ENCODE results near the gene PSD2. TPM values are rescaled to one million over a fixed set of nuclear protein-coding genes. Genes with fewer than 3 reads are reported as not detected.
A peak's percentile ranks its signal among the peaks of the same experiment; 100 is the strongest.

PSD2 gene
- total and polyA plus RNA-seq, 2 of the 13 experiments (the other 11 are each of a cell fraction or from before 2014, with no cell fraction given), result 0.07 TPM; not detected in 1

GRCh38 chr5:139747583-139748504 lies 47.8 kb upstream of the PSD2 start:
- FAIRE-seq (no peak), DNase-seq (ENCODE audit: low spot score) (no peak), ATAC-seq (no peak)
- peak overlapping the region; percentile 49 to 73 (median 55) for H3K4me3 ChIP-seq (replicated peaks in 1 of 3; ENCODE audit: insufficient read depth in 1 of 3, low read depth in 2 of 3, low read length in 3 of 3)
- 4% methylated on average over 12 of the region's 60 CpGs for WGBS (ENCODE audit: low lambda C conversion rate)
- no peak overlapping the region for H2AFZ ChIP-seq (ENCODE audit: low read length)
- H3K27ac ChIP-seq (ENCODE audit: extremely low read length, insufficient read depth, low read length), result no peak overlapping the region
- H3K9me3 ChIP-seq (ENCODE audit: low read length), result no peaks in the 10 kb centered on the region
- H3K79me2 ChIP-seq (ENCODE audit: insufficient read depth, low read length), result no peaks in the 10 kb centered on the region
- POLR2A ChIA-PET, result interaction anchor here (0.7 to 9.5 kb wide), 13 partner anchors 9 to 104 kb away, joined by 3 to 132 read pairs (median 6); partner anchors contain the start of gene CXXC5
- BruUV-seq (replicated peaks), result TSS peak; percentile 99
- no peaks in the 10 kb centered on the region for H4K20me1 ChIP-seq (ENCODE audit: insufficient read depth, low read length)
- intact Hi-C loops (cut with micrococcal nuclease; ENCODE audit: unreplicated experiment) (loop anchor here (5.0 to 10.0 kb wide), 3 partner anchors 41 to 313 kb away; partner anchors contain the start of gene DNAJC18), in situ Hi-C loops (cut with HindIII; ENCODE audit: extremely low pct_ligation_motif_present, low pct_unique_long_range_greater_than_20kb) (no loop called here)
- peak overlapping the region; percentile 49; the same call in 1 of the 2 replicates for H3K9ac ChIP-seq (ENCODE audit: insufficient read depth, low read depth, low read length)
- H3K4me1 ChIP-seq (ENCODE audit: insufficient read depth, low read length), result peaks cover 83% of the 10 kb centered on the region
- CTCF ChIA-PET (ENCODE audit: low intra/inter-chr PET ratio, low total read pairs), result no interaction called here
- H3K4me2 ChIP-seq (ENCODE audit: low read depth, low read length), result peak overlapping the region; percentile 99
- H3K36me3 ChIP-seq (replicated peaks in 1 of 2; ENCODE audit: control insufficient read depth in 1 of 2, insufficient read depth in 2 of 2, low read length in 2 of 2), result no peaks in the 10 kb centered on the region
- peaks cover 2 to 24% of the 10 kb centered on the region in 2 experiments; a peak in 2 of 5 replicates for H3K27me3 ChIP-seq (ENCODE audit: control insufficient read depth in 1 of 2, insufficient read depth in 2 of 2, low read length in 2 of 2)
- TF ChIP-seq SRSF1 (optimal IDR thresholded peaks at IDR 0.05; ENCODE audit: low read depth, low read length) (peak; percentile 67), ZBTB38 (CRISPR knock-in tag; IDR thresholded peaks at IDR 0.05) (no peak), MTF2 (CRISPR knock-in tag; IDR thresholded peaks at IDR 0.05; ENCODE audit: borderline replicate concordance) (peak; percentile 73; the same call in 1 of the 2 replicates), HOXA5 (CRISPR knock-in tag; IDR thresholded peaks at IDR 0.05) (peak; percentile 61), ZNF788 (CRISPR knock-in tag; IDR thresholded peaks at IDR 0.05; ENCODE audit: borderline replicate concordance) (peak; percentile 75; the same call in 1 of the 2 replicates), YEATS4 (CRISPR knock-in tag; IDR thresholded peaks at IDR 0.05; ENCODE audit: borderline replicate concordance) (peak; percentile 54), NFE2L1 (CRISPR knock-in tag; IDR thresholded peaks at IDR 0.05; ENCODE audit: borderline replicate concordance) (no peak), ARNTL (CRISPR knock-in tag; IDR thresholded peaks at IDR 0.05) (peak; percentile 95), ZSCAN20 (CRISPR knock-in tag; IDR thresholded peaks at IDR 0.05; ENCODE audit: borderline replicate concordance) (no peak), HINFP (CRISPR knock-in tag; IDR thresholded peaks at IDR 0.05; ENCODE audit: low read depth) (peak; percentile 38; the same call in 1 of the 2 replicates), CSRNP1 (CRISPR knock-in tag; IDR thresholded peaks at IDR 0.05) (no peak), ZNF605 (CRISPR knock-in tag; IDR thresholded peaks at IDR 0.05) (0 out of 2 replicates have a peak, but pooled peaks have one; percentile 29), SNAPC2 (CRISPR knock-in tag; IDR thresholded peaks at IDR 0.05) (0 out of 2 replicates have a peak, but pooled peaks have one; percentile 52), LCORL (IDR thresholded peaks at IDR 0.05) (no peak), LCORL (CRISPR knock-in tag; IDR thresholded peaks at IDR 0.05) (peak; percentile 72; the same call in 1 of the 2 replicates), HMGA1 (CRISPR knock-in tag; conservative IDR thresholded peaks at IDR 0.05) (no peak), ZNF367 (CRISPR knock-in tag; IDR thresholded peaks at IDR 0.05; ENCODE audit: borderline replicate concordance) (no peak), MED1 (CRISPR knock-in tag; IDR thresholded peaks at IDR 0.05) (peak; percentile 60), ZMAT5 (CRISPR knock-in tag; IDR thresholded peaks at IDR 0.05; ENCODE audit: borderline replicate concordance, low read depth) (no peak), ZNF761 (CRISPR knock-in tag; conservative IDR thresholded peaks at IDR 0.05) (no peak), IRX3 (CRISPR knock-in tag; IDR thresholded peaks at IDR 0.05; ENCODE audit: borderline replicate concordance, low read depth) (no peak)

Data from HepG2 (cell line).